Measurements from ENCODE around the gene PSME3IP1.

DNA sequence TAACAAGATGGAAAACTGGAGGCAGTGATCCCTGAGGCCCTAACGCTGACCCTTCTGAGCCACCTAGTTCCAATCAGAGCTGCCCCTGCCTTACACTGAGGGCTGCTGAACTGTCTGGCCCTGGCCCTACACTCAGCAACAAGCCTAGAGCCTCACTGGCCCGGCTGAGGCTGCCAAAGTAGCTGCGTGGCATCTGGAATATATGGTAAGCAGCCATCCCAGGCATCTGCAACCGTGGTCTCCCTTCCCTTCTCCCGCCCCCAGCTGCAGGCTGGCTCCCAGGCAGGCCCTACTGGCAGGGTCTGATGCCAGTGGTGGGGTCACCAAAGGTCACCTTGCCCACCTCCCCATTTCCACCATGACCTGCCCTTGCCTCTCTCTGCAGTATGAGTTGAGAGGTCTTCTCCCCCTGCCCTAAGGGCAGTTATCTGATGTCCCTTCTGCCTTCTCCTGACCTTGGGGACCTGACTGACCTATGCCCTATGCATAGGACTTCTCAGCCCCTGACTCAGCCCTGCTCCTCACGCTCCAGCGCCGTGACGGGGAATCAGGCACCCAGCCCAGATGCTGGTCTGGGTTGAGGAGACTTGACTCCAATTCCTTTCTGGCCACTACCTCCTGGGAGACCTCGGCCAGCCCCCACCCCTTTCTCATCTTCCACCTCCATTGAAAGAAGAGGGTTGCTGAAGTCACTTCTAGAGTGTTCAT lies 48.1 kb downstream of the PSME3IP1 start:
- TF ChIP-seq CEBPB (IDR thresholded peaks at IDR 0.05) (no peak), TAF1 (IDR thresholded peaks at IDR 0.05; ENCODE audit: low read depth) (no peak), YY1 (IDR thresholded peaks at IDR 0.05; ENCODE audit: low read depth) (no peak), EGR1 (IDR thresholded peaks at IDR 0.05) (no peak), EP300 (IDR thresholded peaks at IDR 0.05; ENCODE audit: borderline replicate concordance) (no peak), TCF12 (IDR thresholded peaks at IDR 0.05; ENCODE audit: low read depth) (no peak), RAD21 (IDR thresholded peaks at IDR 0.05; ENCODE audit: low read depth) (no peak), CREB1 (IDR thresholded peaks at IDR 0.05; ENCODE audit: low read depth) (no peak), NFIC (IDR thresholded peaks at IDR 0.05) (no peak), FOXM1 (IDR thresholded peaks at IDR 0.05; ENCODE audit: borderline replicate concordance, low read depth) (no peak), TEAD4 (IDR thresholded peaks at IDR 0.05) (no peak)
- TF ChIP-seq, protein P1, sequence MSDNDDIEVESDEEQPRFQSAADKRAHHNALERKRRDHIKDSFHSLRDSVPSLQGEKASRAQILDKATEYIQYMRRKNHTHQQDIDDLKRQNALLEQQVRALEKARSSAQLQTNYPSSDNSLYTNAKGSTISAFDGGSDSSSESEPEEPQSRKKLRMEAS (IDR thresholded peaks at IDR 0.05) = no peak
- TF ChIP-seq, protein P2, sequence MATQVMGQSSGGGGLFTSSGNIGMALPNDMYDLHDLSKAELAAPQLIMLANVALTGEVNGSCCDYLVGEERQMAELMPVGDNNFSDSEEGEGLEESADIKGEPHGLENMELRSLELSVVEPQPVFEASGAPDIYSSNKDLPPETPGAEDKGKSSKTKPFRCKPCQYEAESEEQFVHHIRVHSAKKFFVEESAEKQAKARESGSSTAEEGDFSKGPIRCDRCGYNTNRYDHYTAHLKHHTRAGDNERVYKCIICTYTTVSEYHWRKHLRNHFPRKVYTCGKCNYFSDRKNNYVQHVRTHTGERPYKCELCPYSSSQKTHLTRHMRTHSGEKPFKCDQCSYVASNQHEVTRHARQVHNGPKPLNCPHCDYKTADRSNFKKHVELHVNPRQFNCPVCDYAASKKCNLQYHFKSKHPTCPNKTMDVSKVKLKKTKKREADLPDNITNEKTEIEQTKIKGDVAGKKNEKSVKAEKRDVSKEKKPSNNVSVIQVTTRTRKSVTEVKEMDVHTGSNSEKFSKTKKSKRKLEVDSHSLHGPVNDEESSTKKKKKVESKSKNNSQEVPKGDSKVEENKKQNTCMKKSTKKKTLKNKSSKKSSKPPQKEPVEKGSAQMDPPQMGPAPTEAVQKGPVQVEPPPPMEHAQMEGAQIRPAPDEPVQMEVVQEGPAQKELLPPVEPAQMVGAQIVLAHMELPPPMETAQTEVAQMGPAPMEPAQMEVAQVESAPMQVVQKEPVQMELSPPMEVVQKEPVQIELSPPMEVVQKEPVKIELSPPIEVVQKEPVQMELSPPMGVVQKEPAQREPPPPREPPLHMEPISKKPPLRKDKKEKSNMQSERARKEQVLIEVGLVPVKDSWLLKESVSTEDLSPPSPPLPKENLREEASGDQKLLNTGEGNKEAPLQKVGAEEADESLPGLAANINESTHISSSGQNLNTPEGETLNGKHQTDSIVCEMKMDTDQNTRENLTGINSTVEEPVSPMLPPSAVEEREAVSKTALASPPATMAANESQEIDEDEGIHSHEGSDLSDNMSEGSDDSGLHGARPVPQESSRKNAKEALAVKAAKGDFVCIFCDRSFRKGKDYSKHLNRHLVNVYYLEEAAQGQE (IDR thresholded peaks at IDR 0.05; ENCODE audit: low read depth) = no peak
- TF ChIP-seq, protein P3, sequence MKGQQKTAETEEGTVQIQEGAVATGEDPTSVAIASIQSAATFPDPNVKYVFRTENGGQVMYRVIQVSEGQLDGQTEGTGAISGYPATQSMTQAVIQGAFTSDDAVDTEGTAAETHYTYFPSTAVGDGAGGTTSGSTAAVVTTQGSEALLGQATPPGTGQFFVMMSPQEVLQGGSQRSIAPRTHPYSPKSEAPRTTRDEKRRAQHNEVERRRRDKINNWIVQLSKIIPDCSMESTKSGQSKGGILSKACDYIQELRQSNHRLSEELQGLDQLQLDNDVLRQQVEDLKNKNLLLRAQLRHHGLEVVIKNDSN (IDR thresholded peaks at IDR 0.05) = no peak

All from Ishikawa (cell line).